ENCODE results near the gene IDH3A.

The IDH3A gene

GRCh38 chr15:78110916-78111475 is 38.2 kb upstream of the IDH3A start:
- Histone ChIP-seq H3K27me3 (ENCODE audit: control insufficient read depth, low read length) (no peaks in the 10 kb centered on the region), H3K79me2 (ENCODE audit: control insufficient read depth, low read length) (no peaks in the 10 kb centered on the region), H3K9me2 (replicated peaks; ENCODE audit: control insufficient read depth, low read length) (no peaks in the 10 kb centered on the region), H3K4me1 (ENCODE audit: control insufficient read depth, low read length) (peaks cover 16% of the 10 kb centered on the region), H3K4me3 (ENCODE audit: low read length) (no peak overlapping the region), H3F3A (ENCODE audit: control insufficient read depth, insufficient read depth) (0 out of 2 replicates have a peak, but pooled peaks cover 2% of the 10 kb centered on the region), H4K20me1 (ENCODE audit: control insufficient read depth, insufficient read depth, low read depth, low read length) (no peaks in the 10 kb centered on the region), H3K9me3 (ENCODE audit: control insufficient read depth, insufficient read depth, low read length) (no peaks in the 10 kb centered on the region), H3K36me3 (ENCODE audit: control insufficient read depth, low read length) (no peaks in the 10 kb centered on the region), H3K27ac (ENCODE audit: low read depth, low read length) (no peak overlapping the region), H3K4me2 (ENCODE audit: low read length) (no peak overlapping the region)
- no peak for TF ChIP-seq CTCF (IDR thresholded peaks at IDR 0.05; ENCODE audit: low read depth, low read length, poor library complexity, severe bottlenecking)
- no peak for TF ChIP-seq EZH2phosphoT487 (IDR thresholded peaks at IDR 0.05; ENCODE audit: borderline replicate concordance, low read length)

- no peaks in the 10 kb centered on the region for H3K9me3 ChIP-seq (ENCODE audit: control insufficient read depth, insufficient read depth, low read length)
- H3K27me3 ChIP-seq (ENCODE audit: control insufficient read depth, low read length): no peaks in the 10 kb centered on the region
- H3K79me2 ChIP-seq (ENCODE audit: control insufficient read depth, low read length): no peaks in the 10 kb centered on the region
- no peaks in the 10 kb centered on the region for H3K36me3 ChIP-seq (ENCODE audit: control insufficient read depth, low read length)
- no peaks in the 10 kb centered on the region for H3K9me2 ChIP-seq (replicated peaks; ENCODE audit: control insufficient read depth, low read length)
- no peak overlapping the region for H3K4me3 ChIP-seq (ENCODE audit: low read length)
- H3K27ac ChIP-seq (ENCODE audit: low read depth, low read length): no peak overlapping the region
- TF ChIP-seq EZH2phosphoT487 (IDR thresholded peaks at IDR 0.05; ENCODE audit: borderline replicate concordance, low read length): no peak
- TF ChIP-seq CTCF (IDR thresholded peaks at IDR 0.05; ENCODE audit: low read depth, low read length, poor library complexity, severe bottlenecking): no peak
- peaks cover 16% of the 10 kb centered on the region for H3K4me1 ChIP-seq (ENCODE audit: control insufficient read depth, low read length)
- no peaks in the 10 kb centered on the region for H4K20me1 ChIP-seq (ENCODE audit: control insufficient read depth, insufficient read depth, low read depth, low read length)
- 0 out of 2 replicates have a peak, but pooled peaks cover 2% of the 10 kb centered on the region for H3F3A ChIP-seq (ENCODE audit: control insufficient read depth, insufficient read depth)
- H3K4me2 ChIP-seq (ENCODE audit: low read length): no peak overlapping the region
These were observed 37.4 kb upstream of the IDH3A start for GRCh38 chr15:78111788-78112187.

GRCh38 chr15:78112551-78112950 is 36.6 kb upstream of the IDH3A start:
- TF ChIP-seq CTCF (IDR thresholded peaks at IDR 0.05; ENCODE audit: low read depth, low read length, poor library complexity, severe bottlenecking) (no peak), EZH2phosphoT487 (IDR thresholded peaks at IDR 0.05; ENCODE audit: borderline replicate concordance, low read length) (no peak)
- Histone ChIP-seq H3K9me2 (replicated peaks; ENCODE audit: control insufficient read depth, low read length) (no peaks in the 10 kb centered on the region), H3F3A (ENCODE audit: control insufficient read depth, insufficient read depth) (0 out of 2 replicates have a peak, but pooled peaks cover 2% of the 10 kb centered on the region), H3K79me2 (ENCODE audit: control insufficient read depth, low read length) (no peaks in the 10 kb centered on the region), H4K20me1 (ENCODE audit: control insufficient read depth, insufficient read depth, low read depth, low read length) (no peaks in the 10 kb centered on the region), H3K9me3 (ENCODE audit: control insufficient read depth, insufficient read depth, low read length) (no peaks in the 10 kb centered on the region), H3K4me3 (ENCODE audit: low read length) (no peak overlapping the region), H3K27ac (ENCODE audit: low read depth, low read length) (no peak overlapping the region), H3K36me3 (ENCODE audit: control insufficient read depth, low read length) (no peaks in the 10 kb centered on the region), H3K27me3 (ENCODE audit: control insufficient read depth, low read length) (no peaks in the 10 kb centered on the region), H3K4me2 (ENCODE audit: low read length) (no peak overlapping the region), H3K4me1 (ENCODE audit: control insufficient read depth, low read length) (peaks cover 16% of the 10 kb centered on the region)
